Neural progenitor cell (in vitro differentiated cells): Measurements from ENCODE around the gene EPHA2.

Experiments used
- CTCF ChIP-seq: fragments of 200-600 bp; sonication (generic); IDR thresholded peaks from 2 replicates; pipeline ENCODE4 v1.5.1; 2017; ENCODE audit warnings: antibody characterized with exemption, mild to moderate bottlenecking
- EZH2phosphoT487 ChIP-seq: fragments of 200-600 bp; sonication (generic); IDR thresholded peaks from 2 replicates; pipeline ENCODE4 v1.6.1; 2017; ENCODE audit warnings: antibody characterized with exemption

GRCh38 chr1:16167331-16168143 is 11.7 kb upstream of the EPHA2 start:
- TF ChIP-seq EZH2phosphoT487, result no peak
- no peak for TF ChIP-seq CTCF
